Daoy (cell line): ENCODE measurements around the gene DAP. TPM values are rescaled to one million over a fixed set of nuclear protein-coding genes. Genes with fewer than 3 reads are reported as not detected.

Experiments used
- DNase-seq: peaks from one replicate; pipeline ENCODE4 v3.0.0-alpha.2; 2015; ENCODE audit warnings: low read depth
- total RNA-seq: library from RNA; depleted of rRNA; stranded (reverse); fragments of >200 nt; shearing (Covaris generic); gene quantifications from 2 replicates; pipeline ENCODE4 v1.2.3, GENCODE V29; 2014

Gene DAP
- total RNA-seq, 1 experiment from 2014 or later: 19.1 TPM

DNA sequence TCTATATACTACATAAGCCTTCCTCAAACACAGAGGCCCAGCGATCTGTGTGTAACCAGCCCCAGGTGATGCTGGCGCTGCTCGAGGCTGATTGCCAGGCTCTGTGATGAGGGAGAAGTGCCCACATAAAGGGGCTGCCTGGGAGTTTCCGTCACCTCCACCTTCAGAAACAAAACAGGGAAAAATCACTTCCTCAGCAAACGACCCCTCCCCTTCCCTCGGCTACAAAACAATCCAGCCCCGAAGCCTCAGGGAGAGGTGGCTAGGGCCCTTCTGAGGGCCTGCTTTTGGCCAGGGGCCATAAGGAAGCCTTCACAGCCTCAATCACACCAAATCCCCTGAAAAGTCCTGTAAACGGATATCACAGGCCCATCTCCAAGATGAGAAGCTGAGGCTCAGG lies 51.1 kb downstream of the DAP start:
- DNase-seq: no peak

DNA sequence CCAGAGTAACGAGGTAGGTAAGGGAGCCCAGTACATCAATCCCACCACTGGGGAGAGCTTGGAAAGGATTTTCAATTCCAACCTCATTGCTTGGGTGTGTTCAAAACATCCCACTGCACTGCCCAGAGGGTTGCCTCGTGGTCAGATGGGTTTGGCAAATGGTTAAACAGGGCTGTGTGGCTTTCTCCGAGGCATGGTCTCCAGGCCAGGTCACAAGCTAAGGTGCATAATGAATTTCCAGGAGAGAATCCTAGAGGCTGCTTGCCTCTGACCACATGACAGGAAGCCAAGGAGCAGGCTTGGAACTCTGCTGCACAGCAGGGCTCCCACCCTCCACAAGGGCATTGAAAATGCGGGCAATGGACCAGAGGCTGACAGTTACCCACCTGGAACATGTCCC lies 51.6 kb downstream of the DAP start:
- DNase-seq: no peak

DNA sequence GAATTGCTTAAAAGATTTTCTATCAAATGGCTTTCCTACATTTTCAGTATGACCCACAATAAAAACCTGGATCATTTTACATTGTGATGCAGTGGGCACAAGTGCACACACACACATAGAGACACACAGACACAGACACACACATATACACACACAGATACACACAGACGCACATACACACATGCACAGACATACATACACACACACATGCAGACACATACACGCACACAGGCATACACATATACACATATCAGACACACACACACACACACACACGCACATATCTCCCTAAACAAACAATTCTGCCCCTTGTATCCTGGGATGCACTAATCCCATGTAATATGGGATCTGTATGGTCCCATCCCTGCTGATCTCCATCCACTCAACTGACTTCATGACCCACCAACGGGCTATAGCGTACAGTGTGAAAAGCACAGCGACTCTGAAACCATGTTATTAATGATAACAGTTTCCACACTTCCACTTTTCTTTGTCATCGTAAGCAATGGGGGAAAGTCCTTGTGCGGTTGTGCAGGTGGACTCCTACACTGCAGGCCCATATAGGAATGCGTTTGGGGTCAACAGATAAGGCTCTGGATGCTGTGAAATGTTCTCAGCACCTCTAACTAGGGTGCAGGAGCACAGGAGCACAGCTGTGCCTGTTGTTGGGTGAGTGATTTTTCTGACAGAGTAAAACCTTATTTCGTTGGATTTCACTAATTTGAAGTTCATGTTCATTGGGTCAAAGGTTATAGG lies 52.7 kb downstream of the DAP start:
- no peak for DNase-seq

DNA sequence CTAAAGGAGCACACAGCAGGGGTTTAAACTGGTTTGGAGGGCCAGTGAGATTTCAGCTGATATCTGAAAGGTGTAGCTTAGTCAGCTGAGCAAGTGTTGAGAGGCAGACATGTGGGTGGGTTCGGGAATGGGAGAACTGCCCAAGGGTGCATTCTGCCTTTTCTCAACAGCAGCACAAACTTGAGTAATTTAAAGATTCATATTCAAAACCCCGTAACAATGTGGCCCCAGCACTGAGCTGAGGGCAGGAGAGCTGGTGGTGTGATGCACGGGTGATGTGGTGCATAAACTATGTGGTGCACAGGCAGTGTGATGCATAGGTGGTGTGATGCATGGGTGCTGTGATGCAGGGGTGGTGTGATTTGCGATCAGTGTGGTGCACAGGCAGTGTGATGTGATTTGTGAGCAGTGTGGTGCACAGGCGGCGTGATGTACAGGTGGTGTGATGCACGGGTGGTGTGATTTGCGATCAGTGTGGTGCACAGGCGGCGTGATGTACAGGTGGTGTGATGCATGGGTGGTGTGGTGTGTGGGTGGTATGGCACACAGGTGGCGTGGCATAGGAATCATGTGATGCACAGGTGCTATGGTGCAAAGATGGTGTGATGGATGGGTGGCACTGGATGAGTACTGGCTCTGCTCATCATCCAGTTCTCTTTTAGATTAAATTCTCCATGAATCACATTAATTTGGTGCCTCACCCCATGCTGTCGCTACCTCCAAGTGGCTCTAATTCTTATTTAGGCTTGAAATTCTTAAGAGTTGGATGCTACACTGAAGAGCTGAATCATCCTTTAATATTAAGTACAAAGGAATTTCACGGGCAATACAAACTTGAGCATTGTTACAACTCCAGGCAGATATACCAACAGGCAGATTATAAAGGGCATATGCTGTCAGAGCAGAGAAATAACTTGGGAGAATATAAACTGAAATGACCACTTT lies 53.6 kb downstream of the DAP start:
- DNase-seq: no peak

DNA sequence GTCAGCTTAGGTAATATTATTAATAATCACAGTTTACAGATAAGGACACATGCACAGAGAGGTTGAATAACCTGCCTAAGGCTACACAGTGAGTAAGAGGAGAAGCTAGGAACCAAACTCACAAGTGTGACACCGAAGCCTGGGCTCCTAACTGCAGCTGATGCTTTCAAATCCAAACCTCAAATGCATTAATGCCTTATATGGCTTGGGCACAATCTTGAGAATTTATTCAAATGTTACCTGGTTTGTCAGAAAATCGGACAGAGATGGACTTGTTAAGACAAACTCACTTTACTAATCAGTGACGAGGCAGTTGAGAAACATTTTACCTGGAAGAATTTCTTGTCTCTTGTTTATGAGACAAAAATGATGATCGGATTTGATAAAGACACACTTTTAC lies 54.7 kb downstream of the DAP start:
- no peak for DNase-seq

DNA sequence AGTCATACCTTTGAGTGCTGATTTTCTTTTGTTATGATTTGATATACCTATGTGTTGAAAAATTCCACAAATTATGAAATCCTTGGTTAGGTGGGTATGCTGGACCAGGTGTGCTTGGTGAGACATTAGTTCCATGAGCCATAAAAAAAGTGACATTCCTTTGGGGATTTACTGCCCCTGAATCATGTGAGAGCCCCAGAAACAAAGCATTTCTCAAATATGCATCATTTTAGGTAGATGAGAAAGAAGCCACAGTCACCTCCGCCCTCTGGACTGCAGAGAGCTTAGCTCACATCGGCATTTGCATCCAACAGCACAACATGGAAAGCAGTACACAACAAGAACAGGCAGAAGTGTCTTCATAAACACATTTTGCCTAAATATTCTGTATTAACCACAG lies 55.3 kb downstream of the DAP start:
- peak; percentile 32 for DNase-seq

DNA sequence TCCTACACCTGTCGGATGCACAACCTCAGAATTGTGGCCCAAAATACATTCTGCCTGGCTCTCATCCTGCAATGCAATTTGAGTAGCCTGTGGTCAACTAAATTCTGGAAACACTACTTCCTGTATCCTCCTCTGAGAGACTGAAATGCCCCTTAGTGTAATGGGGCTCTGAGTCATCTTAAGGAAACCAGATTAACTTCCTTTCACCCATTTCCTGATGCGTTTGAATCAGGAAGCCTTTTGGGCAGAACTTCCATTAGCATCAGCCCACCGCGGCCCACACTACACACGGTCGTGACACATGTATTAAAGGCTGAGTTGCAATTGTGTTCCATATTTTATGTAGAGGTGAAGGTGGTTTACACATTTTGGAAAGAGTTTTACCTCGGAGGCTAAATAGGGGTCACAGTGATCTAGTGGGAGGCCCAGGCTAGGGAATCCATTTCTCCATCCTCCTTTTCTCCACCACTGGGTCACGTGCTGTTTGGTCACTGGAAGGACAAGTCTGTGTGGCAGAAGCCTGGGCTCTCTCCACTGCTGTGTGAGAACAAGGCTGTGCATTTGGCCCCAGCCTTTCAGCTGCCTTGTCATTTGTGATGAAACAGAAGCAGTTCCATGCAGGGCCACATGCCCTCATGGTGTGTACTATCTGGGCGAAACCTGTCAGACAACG lies 55.9 kb downstream of the DAP start:
- DNase-seq: peak; percentile 82

DNA sequence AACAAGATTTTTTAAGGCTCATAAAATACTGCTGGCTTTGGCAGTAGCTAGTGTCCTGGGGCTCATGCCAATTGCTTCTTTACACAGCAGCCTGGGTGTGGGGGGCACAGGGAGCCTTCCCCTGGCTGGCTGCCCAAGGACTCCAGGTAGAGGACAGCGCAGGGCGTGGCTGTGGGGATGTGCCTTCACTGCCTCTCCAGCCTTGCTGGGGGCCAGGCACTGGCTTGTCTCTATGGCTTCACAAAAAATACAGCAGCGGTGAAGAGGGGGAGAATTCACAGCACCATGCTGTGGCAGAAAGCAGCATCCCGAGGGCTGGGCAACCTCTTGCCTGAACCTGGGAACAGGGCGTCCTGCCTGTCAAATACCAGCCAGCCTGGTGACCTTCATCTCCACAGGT lies 57.4 kb downstream of the DAP start:
- no peak for DNase-seq

DNA sequence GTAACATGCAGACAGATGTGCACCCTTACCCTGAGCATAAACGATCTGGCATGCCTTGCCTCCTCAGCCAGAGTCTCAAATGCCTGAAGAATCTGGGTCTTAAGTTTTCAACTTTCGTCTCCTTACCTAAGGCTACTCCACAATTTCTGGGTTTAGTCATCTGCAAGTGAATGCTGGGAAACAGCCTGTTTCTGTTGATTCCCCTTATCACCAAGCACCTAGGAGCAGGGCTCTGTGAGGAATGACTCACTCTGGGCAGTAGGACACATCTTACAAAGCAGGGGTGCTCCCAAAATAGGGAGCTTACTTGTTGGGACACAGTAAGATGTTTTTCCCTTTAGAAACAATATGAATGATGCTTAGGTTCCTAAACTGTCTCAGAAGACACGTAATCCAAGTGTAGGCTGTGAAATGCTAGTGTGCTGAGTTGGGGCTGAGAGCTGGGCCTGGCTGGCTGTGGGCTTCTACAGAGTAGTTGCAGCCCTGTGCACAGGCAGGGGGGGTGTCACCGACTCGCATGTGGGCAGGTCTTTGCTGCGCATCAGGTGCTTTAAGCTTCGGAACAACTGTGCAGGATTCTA lies 58.0 kb downstream of the DAP start:
- peak; percentile 62 for DNase-seq

DNA sequence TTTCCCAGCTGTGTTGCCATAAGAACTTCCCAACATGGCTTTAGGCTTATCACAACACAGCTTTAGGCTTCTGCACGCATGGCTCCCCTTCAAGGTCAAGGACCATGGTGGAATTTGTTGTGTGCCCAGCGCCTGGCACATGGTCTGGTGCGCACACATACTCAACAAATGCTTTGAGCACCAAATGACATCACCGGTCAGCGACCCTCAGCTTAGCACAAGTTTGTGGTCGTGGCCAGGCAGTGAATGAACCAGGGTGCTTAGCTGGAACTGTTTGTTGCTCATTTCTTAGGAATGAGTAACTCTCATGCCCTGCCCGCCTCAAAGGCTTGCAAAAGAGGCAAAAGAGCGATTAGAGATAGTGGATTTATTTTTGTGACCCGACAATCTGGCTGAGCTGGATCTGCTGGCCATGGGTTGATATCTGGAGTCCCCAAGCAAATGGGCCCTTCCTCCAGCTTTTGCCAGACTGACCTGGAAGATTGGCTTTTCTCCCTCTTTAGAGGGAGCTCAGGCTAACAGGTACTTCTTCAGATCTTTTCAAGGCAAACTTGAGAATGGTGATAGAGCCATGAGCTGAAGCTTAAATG lies 58.9 kb downstream of the DAP start:
- peak; percentile 90 for DNase-seq

DNA sequence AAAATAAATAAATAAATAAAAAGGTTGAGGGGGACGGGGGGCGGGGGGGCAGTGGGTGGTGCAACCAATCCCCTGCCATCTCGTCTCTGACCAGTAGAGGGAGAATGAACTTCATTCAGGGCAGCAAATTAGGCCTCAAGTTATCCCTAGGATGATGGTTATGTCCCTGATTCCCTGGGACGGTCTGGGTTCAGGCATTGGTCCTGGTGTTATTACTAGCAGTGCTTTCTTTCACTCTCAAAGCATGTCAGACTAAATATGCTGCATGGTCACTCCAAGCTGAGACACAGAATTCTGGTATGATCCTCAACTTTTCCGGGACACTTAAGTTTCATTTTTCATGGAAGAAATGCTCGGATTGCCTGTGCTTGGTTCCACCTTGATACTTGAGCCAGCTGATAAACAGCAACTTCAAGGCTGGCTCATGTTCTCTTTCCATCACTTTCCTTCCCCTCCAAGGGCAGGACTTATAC lies 59.4 kb downstream of the DAP start:
- peak; percentile 57 for DNase-seq

DNA sequence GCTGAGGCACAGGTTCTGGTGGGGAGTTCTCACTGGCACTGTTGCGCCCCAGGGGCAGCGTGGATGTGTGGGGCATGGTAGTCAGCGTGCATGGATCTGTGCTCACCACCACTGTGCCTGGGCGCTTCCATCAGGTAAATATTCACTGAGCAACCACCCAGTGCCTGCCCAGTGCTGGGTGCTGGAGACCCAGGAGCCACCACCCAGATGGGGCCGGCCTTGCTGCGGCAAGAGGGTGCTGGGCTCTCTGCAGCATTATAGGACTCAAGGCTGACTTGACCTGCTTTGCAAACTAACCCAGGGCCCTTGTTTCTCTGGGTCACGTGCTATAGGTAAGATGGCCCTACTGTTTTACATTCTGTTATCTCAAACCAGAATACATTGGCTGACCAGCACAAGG lies 60.5 kb downstream of the DAP start:
- DNase-seq: no peak

DNA sequence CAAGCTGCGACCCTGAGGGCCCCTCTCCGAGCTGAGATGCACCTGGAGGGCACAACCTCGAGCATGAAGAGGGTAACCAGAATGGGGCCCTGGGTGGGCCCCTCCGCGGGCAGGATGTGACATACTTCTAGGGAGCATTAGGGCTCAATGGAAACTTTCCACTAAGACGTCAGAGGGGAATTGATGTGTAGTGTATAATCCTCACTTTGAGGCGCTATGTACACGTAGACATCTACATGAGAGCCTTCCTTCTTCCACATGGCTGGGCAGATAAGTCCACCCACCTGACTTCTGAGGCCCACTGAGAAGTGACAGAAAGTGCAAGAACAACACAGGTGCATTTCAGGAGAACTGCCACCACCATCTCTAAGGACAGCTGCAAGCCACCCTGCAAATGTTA lies 61.0 kb downstream of the DAP start:
- no peak for DNase-seq

DNA sequence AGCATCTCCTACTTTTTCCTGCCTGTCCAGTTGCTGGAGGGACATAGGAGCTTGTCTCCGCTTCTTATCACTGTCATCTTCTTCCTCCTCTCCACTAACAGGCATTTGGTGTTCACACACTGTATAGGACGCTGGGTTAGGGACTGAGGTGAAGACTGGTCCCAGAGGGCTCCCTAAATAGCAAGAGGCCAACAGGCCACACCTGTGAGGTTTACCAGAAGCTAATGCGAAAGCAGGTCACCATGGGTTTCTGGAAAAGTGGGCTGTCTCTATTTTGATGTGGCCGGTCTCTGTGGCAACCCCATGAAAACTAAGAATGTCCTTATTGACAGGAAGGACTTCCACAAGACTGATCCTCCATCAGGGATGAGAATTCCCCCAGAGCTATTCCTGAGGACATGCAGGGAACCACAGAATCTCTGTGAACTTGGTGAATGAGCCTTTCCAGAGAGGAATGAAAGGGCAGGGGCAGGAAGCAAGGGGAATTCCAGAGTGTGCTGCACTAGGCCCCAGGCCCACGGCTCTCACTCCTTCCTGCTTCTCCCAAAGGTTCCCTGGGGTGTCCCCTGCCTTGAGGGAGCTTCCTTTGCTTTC lies 61.7 kb downstream of the DAP start:
- DNase-seq: no peak

DNA sequence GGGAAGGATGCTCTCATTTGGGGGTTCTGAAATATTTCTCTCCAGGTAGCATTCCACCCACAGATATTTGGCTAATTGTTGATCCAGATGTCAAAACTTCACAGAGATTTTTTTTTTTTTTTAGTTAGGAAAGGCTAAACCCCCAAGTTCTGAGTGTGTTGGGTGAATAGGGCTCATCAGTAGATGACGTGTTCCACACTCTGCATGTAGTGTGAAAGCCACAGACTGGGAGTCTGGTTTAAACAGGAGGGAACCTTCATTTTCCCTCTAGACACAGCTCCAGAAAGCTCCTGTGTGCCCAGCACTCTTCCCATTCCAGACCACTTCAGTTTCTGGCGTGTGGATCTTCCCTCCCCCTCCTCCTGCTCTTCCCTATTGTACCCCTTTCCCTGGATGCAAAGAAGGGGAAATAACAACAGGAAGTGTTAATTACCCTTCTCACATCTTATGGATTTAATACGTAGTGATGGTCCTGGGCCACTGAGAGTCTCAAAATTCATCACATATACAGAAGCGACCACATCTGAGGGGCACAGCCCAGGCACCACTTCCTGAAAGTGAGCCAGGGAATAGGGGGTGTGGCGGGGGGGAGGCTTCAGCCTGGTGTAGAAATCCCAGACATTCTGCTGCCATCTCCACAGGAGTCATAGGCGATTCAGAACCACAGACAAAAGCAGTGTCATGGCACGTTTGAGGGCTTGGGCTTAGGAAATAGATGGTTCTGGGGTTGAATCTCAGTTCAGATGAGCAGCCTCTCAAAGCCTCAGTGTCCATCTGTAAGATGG lies 65.1 kb downstream of the DAP start:
- peak; percentile 47 for DNase-seq

DNA sequence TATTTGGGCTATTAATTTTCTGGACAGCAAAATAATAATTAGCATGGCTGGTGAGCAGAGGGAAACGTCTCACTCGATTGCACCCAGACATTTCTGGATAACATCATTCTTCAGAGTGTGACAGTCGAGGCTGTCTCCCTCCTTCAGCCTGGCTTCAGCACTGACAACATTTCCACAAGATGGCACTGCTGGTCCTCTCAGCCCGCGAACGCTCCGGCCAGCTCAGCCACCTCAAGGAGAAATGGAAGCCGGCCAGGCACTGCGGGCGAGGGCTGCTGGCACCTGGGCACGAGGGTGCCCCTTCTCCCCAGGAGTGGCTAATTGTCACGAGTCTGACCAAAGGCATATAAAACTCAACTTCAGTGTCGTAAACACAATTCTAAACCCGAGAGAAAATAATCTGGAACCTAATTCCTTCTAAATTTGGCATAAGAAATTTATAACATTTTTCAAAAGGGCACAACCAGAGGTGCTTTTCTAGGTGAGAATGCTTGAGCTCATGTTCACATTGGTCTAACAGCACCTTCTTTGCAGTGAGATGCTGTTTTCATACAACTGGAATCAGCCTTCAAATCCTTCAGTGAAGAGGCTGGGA lies 65.9 kb downstream of the DAP start:
- peak; percentile 82 for DNase-seq

DNA sequence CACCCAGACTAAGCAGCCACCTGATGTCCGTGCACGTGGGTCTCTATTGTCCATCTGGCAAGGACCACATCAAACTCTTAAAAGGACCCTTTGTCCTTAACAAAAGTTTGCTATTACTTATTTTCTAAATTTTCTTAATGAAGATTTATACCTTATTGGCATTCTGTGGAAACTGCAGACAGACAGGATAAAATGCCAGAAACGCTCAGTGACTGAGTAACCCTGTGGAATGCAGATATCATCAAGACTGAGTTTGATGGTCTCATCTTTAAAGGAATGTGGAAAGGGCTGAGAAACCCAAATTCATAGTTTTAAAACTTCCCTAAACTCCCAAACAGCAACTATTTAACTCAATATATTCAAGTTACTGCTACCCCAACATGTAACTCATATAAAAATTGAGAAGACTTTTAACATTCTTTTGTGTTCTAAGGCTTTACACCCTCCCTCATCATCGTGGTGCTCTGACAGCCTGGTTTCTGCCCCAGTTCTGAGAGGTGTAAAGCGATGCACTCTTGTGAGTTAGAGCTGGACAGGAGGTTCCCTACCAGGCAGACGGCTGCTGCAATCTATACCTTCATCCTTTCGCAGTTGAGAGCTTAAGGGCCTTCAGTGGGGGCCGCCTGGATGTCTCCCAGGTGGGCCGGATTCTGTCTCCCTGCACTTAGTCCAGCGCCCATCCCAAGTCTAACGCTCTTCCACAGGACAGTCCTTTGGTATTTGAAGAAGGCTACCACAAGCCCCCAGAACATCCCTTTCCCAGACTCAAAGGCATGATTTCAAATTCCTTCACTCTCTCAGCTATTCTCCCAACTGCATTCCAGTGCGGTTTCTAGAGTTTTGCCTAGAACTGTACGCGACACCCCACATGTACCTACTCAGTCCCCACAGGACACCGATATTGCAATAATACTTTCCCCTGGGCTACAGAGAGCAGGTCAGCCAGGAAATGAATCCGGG lies 68.9 kb downstream of the DAP start:
- DNase-seq: peak; percentile 26
